Right kidney (tissue), 1 donor: ENCODE measurements around the gene ZNF428.
"Not testable (repeated sequence)": the region's sequence is repeated elsewhere in the genome, so short reads cannot be mapped to it uniquely, and the experiment has no call there.

Experiments used
- DNase-seq: peaks from one replicate; pipeline ENCODE4 v3.0.0-alpha.2; 2016

Gene ZNF428

DNA sequence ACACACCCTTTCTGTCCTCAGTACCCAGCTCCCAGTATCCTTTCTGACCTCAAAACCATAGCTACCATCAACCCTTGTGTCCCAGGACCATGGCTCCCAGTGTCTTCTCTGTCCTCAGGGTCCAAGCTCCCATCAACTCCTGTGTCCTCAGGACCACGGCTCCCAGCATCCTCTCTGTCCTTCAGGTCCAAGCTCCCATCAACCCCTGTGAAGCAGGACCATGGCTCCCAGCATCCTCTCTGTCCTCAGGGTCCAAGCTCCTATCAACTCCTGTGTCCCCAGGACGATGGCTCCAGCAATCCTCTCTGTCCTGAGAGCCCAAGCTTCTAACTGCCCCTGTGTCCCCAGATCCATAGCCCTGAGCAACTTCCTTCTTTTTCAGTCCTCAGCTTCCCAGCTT, 21.9 kb upstream of the ZNF428 start:
- no peak for DNase-seq

DNA sequence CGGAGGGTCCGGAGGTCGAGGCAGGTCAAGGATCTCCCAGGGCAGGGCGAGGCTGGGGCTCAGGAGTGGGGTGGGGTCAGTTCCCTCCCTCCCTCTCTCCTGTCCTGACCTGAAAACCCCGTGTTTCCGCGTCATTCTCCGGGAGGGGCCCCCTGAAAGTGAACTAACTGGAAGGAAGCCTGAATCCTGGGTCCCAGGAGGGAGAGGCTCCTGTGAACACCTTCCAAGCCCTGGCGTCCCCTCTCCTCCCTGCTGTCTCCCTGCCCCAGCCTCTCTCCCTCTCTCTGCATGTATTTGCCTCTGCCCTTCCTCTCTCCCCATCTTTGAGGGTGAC, 21.0 kb upstream of the ZNF428 start:
- DNase-seq, result no peak

DNA sequence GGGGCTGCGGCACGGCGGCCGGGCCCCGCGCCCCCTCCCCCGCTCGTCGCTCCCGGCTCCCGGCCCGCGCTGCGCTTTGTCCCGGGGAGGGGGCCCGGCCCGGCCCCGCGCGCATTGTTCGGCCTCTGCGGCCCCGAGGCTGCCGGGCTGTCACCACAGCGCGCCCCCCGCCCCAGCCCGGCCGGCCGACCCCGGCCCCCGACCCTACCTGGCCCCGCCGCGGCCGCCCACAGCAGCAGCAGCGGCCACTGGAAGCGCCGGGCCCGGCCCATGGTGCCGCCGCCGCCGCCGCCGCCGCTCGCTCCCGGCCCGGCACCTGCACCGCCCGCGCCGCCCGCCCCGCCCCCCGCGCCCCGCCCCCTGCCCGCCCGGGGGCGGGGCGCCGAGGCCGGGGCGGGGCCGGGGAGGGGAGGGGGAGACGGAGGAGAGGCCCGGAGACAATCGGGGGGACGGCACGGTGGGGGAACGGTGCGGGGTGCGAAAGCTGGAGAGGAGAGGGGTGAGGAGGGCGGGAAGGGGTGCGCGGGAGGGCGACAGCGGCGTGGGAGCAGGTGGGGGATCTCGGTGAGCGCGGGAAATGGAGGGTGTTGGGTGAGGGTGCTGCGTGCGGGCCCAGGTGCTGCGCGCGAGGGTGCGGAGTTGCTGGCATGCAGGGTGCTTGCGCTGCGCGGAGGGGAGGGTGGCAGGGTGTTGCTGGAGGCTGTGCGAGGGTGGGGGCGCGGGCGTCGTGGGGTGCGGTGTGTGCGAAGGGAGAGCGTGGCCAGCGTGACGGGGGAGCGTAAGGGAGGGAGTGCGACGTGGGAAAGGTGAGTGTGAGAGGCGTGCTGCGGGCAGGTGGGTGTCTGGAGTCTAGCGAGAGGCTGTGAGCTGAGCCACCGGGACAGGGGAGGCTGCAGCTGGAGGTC, 20.3 kb upstream of the ZNF428 start, which contains the start of gene CADM4:
CADM4 (minus strand) TSS at position 332 of the 905 bp plus-strand sequence; CDS start at position 272, 60 bp downstream.
- no peak for DNase-seq

DNA sequence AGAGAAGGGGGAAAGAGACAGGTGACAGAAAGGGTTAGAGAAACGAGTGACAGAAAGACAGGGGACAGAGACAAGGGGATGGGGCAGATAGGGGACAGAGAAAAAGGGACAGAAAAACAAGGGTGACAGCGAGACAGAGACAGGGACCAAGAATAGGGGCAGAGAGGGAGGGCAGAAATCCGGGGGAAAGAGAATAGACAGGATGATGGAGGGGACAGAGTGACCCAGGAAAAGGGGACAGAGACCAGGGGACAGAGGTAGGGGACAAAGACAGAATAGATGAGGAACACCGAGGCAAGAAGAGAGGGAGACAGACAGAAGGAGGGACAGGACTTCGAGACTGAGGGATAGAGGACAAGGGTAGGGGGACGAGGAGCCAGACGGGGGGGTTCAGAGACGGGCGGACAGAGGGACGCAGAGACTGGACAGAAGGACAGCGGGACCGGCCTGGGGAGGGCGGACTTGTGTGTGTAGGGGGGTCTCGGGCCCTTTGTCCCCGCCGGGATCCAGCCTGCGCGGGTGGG, 19.6 kb upstream of the ZNF428 start:
- no peak for DNase-seq

DNA sequence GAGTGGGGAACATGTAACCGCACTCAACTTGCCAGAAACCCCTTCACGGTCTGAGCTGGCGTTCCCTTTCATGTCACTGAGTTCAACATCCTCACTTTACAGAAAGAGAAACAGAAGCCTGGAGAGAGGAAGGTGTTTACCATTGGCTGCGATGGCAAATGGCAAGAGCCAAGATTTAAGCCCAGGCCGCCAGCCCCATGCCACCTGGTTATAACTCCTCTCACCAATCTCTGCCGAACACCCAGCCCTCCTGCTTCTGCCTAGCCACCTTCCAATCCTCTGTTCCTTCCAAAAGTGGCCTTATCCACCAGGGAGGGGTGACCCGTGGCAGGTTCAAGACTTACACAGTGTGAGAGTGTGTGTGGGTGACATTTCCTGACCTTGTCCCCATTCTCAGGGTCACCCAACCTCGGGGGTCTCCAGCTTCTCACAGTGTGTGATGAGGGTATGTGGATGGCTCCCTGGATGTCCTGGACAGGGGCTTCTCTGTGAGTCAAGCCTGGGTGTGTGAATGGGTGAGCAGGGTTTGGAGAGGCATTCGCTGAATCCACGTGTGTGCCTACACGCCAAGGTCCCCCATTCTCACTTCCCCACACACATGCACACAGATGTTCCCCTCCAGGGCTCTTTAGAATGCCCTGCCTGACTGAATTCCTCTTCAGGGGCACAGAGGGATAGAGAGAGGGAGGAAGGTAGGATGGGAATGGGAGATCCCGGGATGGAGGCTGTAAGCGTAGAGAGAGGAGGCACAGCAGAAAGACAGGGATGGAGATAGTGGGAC, 19.0 kb upstream of the ZNF428 start:
- DNase-seq, result no peak

DNA sequence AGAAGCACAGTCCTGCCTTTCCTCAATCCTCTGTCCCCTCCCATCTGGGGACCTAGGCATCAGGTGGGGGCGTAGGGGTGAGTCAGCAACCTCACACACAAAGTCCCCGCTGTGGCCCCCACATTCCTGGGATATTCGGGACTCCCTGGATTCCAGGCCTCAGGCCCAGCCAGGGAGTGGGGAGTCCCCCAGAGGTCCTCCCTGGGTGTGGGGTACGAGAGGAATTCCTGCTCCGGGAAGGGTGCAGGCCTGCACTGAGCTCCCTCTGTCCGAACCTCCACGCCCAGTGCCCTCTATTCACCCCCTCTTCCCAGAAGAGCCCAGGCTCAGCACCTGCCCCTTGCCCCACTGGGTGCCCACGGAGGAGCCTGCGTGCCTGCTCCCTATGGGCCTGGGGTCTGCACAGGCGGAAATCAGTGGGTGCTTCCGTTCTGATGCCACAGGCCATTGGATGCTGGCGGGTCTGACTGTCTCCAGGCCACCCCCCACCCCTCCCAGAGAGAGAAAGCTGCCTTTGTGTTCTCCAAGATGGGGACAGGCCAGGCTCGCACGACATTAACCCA, 16.8 kb upstream of the ZNF428 start:
- no peak for DNase-seq

DNA sequence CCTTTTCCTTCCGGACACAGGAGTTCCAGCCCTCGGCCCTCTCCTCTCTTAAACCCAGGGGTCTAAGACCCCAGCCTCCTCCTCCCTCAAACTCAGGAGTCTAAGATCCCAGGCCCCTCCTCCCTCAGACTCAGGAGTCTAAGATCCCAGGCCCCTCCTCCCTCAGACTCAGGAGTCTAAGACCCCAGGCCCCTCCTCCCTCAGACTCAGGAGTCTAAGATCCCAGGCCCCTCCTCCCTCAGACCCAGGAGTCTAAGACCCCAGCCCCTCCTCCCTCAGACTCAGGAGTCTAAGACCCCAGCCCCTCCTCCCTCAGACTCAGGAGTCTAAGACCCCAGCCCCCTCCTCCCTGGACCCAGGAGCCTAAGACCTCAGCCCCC, 16.1 kb upstream of the ZNF428 start:
- not testable (repeated sequence) for DNase-seq

DNA sequence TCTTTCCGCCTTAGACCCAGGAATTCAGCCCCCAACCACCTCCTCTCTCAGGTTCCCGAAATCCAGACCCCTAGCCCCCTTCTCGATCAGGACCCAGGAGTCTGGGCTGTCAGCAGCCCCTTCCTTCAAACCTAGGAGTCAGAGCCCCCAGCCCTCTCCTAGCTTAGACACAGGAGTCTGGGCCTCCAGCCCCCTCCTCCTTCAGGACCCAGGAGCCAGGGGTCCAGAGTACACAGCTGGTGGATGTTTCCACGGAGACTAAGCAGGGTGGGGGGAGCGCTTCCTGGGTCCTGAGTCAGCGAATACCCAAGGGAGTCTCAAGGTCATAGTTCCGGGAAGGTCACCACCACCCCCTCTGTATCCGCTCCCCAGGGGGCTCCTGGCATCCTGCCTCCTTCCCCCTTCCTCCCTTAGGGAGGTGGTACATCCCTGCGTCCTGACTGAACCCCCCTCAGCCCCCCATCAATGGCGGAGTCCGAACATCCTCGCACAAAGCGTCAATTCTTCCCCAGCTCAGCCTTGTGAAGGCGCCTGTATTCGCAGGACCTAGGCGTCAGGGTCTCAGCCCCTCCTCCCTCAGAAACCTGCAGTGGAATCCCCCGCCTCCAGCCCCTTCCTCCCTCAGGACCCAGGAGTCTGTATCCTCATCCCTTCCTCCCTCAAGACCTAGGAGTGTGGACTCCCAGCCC, 15.6 kb upstream of the ZNF428 start:
- DNase-seq, result peak; percentile 60

DNA sequence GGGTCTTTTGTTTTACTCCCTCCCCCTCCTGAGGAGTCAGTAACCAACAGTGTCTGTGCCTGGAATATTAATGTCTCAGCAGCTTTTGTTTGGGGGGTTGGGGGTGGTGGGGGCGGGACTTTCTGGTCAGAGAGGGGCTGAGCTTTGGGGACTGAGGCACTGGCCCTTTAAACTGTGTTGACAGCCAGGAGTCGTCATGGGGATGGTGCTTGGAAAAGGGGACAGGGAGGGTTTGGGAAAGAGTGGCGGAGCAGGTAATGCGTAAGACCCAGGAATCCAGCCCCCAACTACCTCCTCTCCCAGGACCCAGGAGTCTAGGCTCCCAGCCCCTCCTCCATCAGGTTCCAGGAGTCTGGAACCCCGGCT, 15.1 kb upstream of the ZNF428 start:
- DNase-seq, result no peak

DNA sequence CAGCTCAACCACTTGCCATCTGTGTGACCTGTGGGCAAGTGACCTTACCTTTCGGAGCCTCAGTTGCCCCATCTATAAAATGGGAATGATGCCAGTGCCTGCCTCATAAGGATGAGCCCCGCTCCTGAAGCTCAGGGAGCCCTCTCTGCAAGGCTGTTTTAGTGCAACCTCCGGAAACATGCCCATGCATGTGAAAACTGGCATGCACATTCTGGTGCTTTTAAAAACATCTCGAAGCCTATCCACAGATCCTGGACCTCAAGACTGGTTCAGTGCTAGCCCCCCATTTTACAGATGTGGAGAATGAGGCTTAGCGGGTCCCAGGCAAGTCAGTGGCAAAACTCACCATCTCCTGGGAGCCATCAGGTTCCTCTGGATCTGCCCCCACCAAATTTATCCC, 14.6 kb upstream of the ZNF428 start:
- no peak for DNase-seq

DNA sequence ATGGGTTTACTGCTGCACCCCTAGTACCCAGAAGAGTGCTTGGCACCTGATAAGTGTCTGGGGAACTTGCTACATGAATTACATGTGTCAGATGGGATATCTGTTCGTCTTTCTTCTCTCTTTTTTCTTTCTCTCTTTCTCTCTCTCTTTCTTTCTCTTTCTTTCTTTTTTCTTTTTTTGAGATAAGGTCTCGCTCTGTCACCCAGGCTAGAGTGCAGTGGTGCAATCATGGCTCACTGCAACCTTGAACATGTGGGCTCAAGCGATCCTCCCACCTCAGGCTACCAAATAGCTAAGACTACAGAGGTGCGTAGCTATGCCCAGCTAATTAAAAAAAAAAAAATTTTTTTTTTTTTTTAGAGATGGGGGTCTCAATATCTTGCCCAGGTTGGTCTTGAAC, 14.1 kb upstream of the ZNF428 start:
- DNase-seq, result no peak

DNA sequence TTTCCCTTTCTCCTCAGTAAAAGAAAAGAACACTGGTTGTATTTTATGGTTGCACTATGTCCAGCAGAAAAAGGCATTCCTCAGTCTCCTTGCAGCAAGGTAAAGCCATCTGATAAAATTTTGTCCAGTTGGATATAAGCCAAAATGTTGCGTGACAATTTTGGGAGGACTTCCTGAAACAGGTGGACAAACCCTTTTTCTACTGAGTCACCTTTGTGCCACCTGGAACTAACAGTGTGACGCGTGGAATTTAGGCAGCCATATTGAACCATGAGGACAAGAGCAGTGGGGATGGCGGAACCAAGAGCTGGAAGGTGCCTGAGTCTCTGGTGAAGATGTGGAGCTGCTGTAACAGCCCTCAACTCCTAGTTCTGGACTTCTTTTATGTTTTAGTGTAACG, 12.1 kb upstream of the ZNF428 start:
- DNase-seq, result no peak

DNA sequence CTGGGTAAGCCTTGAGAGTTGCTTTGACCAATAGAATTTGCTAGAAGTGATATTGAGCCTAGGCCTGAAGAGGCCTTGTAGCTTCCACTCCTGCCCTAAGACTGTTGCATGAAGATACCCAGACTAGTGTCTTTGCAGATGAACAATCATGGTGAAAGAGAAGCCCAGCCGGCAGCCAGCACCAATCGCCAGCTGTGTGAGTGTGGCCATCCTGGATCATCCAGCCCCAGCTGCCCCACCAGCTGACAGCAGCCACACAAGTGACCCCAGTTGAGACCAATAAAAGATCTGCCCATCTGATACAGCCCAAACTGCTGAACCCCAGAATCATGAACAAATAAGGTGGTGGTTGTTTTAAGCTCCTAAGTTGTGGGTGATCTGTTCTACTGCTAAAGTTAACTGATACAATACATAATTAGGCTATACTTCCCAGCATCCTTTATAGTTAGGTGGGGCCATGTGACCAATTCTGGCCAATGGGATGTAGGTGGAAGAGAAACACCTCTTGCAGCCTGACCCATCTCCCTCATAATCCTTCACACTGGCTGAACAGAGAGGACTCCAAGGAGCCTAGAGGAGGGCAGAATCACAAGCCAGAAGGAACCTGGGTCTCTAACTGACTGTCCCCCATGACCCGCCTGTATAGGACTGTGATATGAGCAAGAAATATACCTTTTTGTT, 9.4 kb upstream of the ZNF428 start:
- DNase-seq, result no peak

DNA sequence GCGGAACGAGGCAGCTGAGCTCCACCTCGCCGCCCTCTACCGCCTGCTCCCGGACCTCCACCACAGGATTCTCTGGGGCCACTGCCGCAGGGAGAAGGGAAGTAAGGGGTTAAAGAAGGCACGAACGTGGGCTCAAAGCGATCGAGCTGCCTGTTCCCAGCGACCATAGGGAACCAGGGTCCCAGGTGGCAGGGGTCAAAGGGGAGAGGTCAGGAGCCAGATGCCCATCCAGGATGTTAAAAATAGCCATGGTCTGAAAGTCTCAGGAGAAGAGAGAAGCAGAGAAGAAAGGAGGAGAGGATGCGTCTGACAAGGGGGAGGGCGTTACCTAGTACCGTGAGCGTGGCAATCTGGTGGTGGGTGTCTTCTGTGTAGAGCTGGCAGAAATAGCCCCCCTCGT, 7.4 kb upstream of the ZNF428 start:
- no peak for DNase-seq

DNA sequence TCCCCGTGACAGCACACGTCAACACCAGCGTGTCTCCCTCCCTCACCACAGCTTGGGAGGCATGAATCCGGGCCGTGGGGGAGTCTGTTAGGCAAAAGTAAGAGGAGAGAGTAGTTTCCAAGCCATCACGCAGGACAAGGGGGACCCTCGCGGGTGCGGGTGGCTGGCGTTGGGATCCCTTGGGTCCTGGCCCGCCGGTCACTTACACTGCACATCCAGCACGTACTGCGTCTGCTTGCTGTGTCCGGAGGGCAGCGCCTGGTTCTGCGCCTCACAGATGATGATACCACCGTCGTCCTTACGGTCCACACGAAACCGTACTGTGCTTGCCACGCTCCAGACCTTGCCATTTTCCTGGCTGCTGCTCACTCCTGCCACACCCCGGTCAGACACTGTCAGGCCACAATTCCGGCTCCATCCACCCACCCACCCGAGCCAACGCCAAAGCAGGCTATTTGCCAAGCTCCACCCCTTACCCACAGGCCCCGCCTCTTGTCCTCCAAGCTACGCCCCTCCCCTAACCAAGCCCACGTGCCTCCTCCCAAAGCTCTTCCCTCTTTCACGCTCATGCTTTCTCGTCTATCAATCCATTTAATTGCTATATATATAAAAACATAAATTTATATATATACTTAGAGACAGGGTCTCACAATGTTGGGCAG, 6.6 kb upstream of the ZNF428 start:
- DNase-seq, result no peak

DNA sequence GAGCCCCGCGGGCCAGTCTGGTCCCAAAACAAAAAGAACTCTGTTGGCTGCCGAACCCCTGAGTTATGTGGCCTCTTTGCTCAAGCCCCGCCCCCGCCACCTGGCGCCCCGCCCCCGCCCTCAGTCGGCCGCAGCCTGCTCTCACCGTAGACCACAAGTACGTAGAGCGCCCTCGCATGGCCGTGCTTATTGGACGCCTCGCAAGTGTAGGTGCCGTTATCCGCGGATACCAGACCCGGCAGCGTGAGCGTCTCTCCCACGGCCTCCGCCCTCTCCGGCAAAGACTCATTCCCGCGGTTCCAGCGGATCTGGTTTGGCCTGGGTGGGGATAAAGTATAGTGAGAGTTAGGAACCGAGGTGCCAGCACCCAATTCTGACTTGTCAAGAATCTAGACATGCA, 5.5 kb upstream of the ZNF428 start:
- DNase-seq, result no peak

DNA sequence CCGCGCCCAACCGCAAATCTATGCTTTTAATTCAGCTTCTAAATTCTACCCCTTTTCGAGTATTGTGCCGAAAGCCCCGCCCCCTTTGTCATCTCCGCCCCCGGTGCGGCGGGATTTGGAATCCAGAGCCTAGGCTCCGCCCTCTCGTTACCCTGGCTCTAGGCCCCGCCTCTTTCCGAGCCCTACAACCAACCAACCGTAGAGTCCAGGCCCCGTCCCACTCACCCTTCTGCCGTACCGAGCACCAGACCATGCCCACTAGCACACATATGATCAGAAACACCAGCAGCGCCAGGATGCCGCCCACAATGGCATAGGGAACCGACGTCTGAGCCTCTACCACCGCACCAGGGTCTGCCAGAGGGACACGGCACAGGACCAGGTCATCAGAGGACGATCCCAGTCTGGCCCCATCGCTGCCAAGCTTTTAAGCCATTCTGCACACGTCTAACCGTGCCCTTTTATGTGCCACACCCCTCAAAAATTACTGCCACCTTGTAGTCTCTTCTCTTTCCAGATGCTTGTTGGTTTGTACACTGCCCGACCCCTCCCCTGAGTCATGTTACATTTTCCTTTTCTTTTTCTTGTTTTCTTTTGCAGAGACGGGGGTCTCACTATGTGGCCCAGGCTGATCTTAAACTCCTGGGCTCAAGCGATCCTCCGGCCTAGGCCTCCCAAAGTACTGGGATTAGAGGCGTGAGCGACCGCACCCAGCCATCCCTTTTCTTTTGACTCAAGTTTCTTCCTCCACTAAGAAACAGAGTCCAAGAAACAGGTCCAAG, 4.7 kb upstream of the ZNF428 start:
- DNase-seq, result no peak

DNA sequence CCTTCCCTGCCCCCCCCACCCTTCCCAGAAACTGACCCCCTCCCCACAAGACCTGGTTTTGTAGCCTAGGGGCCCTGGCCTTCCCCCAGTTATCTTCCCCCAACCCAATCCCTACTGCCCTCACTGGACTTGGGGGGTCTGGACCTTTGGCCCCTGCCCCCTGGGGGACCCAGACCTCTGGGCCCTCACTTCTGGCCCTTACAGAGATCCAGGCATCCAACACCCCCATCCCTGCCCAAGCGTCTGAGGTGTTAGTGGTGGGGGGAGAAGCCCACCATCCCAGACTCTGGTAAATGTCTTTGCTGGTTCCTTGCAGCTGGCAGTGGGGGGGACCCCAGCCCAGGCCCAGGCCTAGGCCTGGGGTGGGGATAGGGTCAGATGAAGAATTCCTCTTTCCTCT, 3.5 kb upstream of the ZNF428 start:
- no peak for DNase-seq

DNA sequence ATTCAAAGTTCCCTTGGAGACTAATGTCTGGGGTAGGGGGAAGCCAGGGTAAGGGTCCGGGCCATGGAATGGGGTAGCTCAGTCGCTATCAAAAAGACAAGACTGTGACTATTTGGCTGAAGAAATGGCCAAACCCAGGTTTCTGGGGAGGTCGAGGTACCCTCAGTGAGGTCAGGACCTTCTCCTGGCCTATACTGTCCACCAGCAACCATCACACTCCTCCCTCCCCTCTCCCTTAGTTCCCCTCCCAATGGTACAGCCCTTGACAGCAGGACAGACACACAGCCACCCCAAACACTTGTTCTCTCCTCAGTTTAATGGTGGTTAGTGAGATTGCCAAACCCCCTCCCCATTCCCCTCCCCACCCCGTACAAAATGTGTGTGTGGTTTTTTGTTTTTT, 2.6 kb upstream of the ZNF428 start:
- no peak for DNase-seq
